Prostate gland (tissue), 2 donors: ENCODE data around the gene DAPK1. TPM values are rescaled to one million over a fixed set of nuclear protein-coding genes. Genes with fewer than 3 reads are reported as not detected.

Experiments
- DNase-seq: peaks from one replicate; pipeline ENCODE4 v3.0.0-alpha.2; 2019; ENCODE audit warnings: low spot score
- H3K27ac ChIP-seq, 2 donors: fragments of 200-600 bp; sonication (generic); 2 replicates each; pipeline ENCODE4 v1.5.1; 2017 to 2019
- H3K27me3 ChIP-seq: fragments of 200-600 bp; sonication (generic); replicated peaks from 2 replicates; pipeline ENCODE4 v1.5.1; 2019; ENCODE audit not compliant: insufficient read depth
- H3K36me3 ChIP-seq, 2 donors: fragments of 200-600 bp; sonication (generic); 1 replicate in 1 of 2; 2 replicates in 1 of 2; pipeline versions ENCODE4 v1.5.1 to v1.8.1; 2017 to 2019
- H3K4me1 ChIP-seq: fragments of 200-600 bp; sonication (generic); replicated peaks from 2 replicates; pipeline ENCODE4 v1.5.1; 2019
- H3K4me3 ChIP-seq, 2 donors: fragments of 200-600 bp; sonication (generic); 2 replicates each; pipeline ENCODE4 v1.5.1; 2017 to 2019
- H3K9me3 ChIP-seq: fragments of 200-600 bp; sonication (generic); 2 replicates; pipeline ENCODE4 v1.5.1; 2017
- CTCF ChIP-seq, 4 experiments: fragments of 200-600 bp in 2 of 4; fragments of 450-650 bp in 2 of 4; sonication (generic) in 2 of 4; IDR thresholded peaks; 1 replicate in 3 of 4; 2 replicates in 1 of 4; pipeline ENCODE4 v1.5.1; 2016 to 2019; ENCODE audit warnings: antibody characterized with exemption in 4 of 4, mild to moderate bottlenecking in 2 of 4, moderate library complexity in 2 of 4
- POLR2A ChIP-seq: fragments of 450-650 bp; IDR thresholded peaks from one replicate; pipeline ENCODE4 v1.6.1; 2016; ENCODE audit warnings: antibody characterized with exemption, mild to moderate bottlenecking
- POLR2AphosphoS5 ChIP-seq: sonication (generic); formaldehyde crosslinking; IDR thresholded peaks from one replicate; pipeline ENCODE4 v1.6.1; 2017; ENCODE audit warnings: antibody characterized with exemption
- WGBS: methylation state at CpG from one replicate; pipeline ENCODE4 v1.1.5; 2018; 5-methylcytosine and 5-hydroxymethylcytosine counted together
- intact Hi-C: fragments of 100-400 bp; cut with DNase I; formaldehyde crosslinking; loops from one replicate; pipeline ENCODE4 v1.14.2; 2022
- total RNA-seq, 2 donors: library from RNA; depleted of rRNA; stranded (reverse); fragments of >200 nt; gene quantifications; one replicate each; pipeline ENCODE4 v1.1.0, GENCODE V29; 2016

Gene DAPK1
- total RNA-seq, 2 donors from 2014 or later: 13.9 to 39.1 TPM

- H3K36me3 ChIP-seq: no peaks in the 10 kb centered on the region
- 49% methylated on average over 7 of the region's 7 CpGs for WGBS
- no peak overlapping the region for H3K27ac ChIP-seq
- H3K9me3 ChIP-seq: no peaks in the 10 kb centered on the region
- no peaks in the 10 kb centered on the region for H3K27me3 ChIP-seq
- no peak for DNase-seq
- no peak overlapping the region for H3K4me3 ChIP-seq
- intact Hi-C loops: no loop called here
- H3K4me1 ChIP-seq: no peaks in the 10 kb centered on the region
- TF ChIP-seq CTCF (IDR thresholded peaks at IDR 0.05) (no peak), POLR2AphosphoS5 (peak; percentile 23)
These were observed 33.3 kb upstream of the DAPK1 start for GRCh38 chr9:87464110-87464991.

GRCh38 chr9:87464992-87465378 is 32.7 kb upstream of the DAPK1 start:
- TF ChIP-seq POLR2AphosphoS5: no peak
- no peak for TF ChIP-seq CTCF (IDR thresholded peaks at IDR 0.05)
- no peak for TF ChIP-seq POLR2A
- no peak for DNase-seq
- 96% methylated on average over 1 of the region's 1 CpG for WGBS
- no peaks in the 10 kb centered on the region for H3K27me3 ChIP-seq
- H3K27ac ChIP-seq: no peak overlapping the region
- no peaks in the 10 kb centered on the region for H3K9me3 ChIP-seq
- intact Hi-C loops: no loop called here
- H3K4me3 ChIP-seq: no peak overlapping the region
- no peaks in the 10 kb centered on the region for H3K36me3 ChIP-seq
- H3K4me1 ChIP-seq: no peaks in the 10 kb centered on the region

- no peaks in the 10 kb centered on the region for H3K4me1 ChIP-seq
- 43% methylated on average over 3 of the region's 3 CpGs for WGBS
- no peaks in the 10 kb centered on the region for H3K36me3 ChIP-seq
- peak; percentile 38 for TF ChIP-seq POLR2AphosphoS5
- no peak for TF ChIP-seq CTCF (IDR thresholded peaks at IDR 0.05)
- DNase-seq: no peak
- no peak overlapping the region for H3K4me3 ChIP-seq
- H3K27me3 ChIP-seq: no peaks in the 10 kb centered on the region
- no peaks in the 10 kb centered on the region for H3K9me3 ChIP-seq
- intact Hi-C loops: no loop called here
- no peak overlapping the region for H3K27ac ChIP-seq
These were observed 31.9 kb upstream of the DAPK1 start for GRCh38 chr9:87465816-87466215.

- H3K4me3 ChIP-seq: no peak overlapping the region
- DNase-seq: no peak
- H3K27me3 ChIP-seq: no peaks in the 10 kb centered on the region
- H3K36me3 ChIP-seq: no peaks in the 10 kb centered on the region
- intact Hi-C loops: no loop called here
- H3K27ac ChIP-seq: no peak overlapping the region
- TF ChIP-seq CTCF (IDR thresholded peaks at IDR 0.05) (no peak), POLR2AphosphoS5 (no peak), POLR2A (no peak)
- H3K9me3 ChIP-seq: no peaks in the 10 kb centered on the region
- 94% methylated on average over 6 of the region's 6 CpGs for WGBS
- H3K4me1 ChIP-seq: no peaks in the 10 kb centered on the region
These were observed 30.5 kb upstream of the DAPK1 start for GRCh38 chr9:87467187-87467586.

GRCh38 chr9:87469793-87470465 is 27.7 kb upstream of the DAPK1 start:
- Histone ChIP-seq H3K9me3 (no peaks in the 10 kb centered on the region), H3K4me1 (no peaks in the 10 kb centered on the region), H3K27ac (no peak overlapping the region), H3K36me3 (no peaks in the 10 kb centered on the region), H3K27me3 (no peaks in the 10 kb centered on the region), H3K4me3 (no peak overlapping the region)
- no peak for DNase-seq
- 72% methylated on average over 3 of the region's 3 CpGs for WGBS
- TF ChIP-seq POLR2AphosphoS5 (no peak), CTCF (IDR thresholded peaks at IDR 0.05) (no peak), POLR2A (no peak)
- intact Hi-C loops: no loop called here
